8988T (cell line): ENCODE results near the gene SH3BP5.

Experiments
- DNase-seq: peaks from one replicate; pipeline ENCODE4 v3.0.0; 2011

SH3BP5 gene

DNA sequence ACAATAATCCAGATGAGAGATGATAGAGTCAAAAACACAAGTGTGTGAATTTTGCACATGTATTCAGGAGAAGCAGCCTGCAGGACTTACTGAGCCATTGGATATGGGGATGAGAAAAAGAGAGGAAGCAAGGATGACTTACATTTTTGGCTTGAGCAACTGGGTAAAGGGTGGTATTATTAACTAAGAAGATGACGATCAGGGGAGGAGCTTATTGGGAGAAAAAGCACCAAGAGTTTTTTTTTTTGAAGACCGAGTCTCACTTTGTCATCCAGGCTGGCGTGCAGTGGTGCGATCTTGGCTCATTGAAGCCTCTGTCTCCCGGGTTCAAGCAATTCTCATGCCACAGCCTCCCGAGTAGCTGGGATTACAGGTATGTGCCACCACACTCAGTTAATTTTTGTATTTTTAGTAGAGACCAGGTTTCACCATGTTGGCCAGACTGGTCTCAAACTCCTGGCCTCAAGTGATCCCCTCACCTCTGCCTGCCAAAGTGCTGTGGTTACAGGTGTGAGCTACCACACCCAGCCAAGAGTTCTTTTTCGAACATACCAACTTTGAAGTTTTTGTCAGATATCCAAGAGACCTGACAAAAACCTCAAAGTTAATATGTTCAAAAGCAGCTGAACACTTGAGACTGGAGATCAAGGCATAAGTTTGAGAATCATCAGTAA is 14.8 kb upstream of the SH3BP5 start:
- no peak for DNase-seq

DNA sequence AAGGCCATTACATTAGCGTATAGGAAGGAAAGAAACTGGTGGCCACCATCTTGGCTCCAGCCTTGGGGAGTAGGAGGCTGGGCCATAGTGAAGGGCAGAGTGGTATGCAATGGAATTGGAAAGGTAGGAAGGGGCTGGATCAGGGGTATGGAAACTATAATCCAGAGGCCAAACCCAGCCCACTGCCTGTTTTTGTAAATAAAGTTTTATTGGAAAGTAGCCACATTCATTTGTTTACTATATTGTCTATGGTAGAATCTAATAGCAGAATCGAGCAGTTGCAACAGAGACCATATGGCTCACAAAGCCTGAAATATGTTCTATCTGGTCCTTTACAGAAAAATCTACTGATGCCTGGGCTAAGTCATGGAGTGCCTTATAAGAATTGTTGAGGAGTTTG is 14.1 kb upstream of the SH3BP5 start:
- DNase-seq = no peak

DNA sequence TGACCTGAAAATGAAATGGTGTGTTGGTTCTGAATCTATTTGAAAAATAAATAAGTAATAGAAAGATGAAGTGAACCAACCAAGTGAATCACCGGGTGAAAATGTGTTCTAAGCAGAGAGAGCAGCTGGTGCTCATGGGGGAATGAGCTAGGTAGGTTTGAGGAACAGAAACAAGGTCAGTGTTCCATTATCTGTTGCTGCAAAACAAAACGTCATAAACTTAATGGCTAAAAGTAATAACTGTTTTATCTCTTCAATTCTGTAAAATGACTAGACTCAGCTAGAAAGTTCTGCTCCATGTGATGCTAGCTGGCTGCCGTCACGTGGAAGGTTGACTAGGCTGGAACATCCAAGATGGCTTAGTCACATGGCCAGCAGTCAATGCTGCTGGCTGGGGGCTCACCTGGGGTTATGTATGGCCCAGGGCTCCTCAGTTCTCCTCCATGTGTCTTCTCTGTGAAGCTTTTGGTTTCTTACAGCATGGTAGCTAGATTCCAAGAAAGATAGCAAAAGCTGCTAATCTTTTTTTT is 13.3 kb upstream of the SH3BP5 start:
- DNase-seq = no peak

DNA sequence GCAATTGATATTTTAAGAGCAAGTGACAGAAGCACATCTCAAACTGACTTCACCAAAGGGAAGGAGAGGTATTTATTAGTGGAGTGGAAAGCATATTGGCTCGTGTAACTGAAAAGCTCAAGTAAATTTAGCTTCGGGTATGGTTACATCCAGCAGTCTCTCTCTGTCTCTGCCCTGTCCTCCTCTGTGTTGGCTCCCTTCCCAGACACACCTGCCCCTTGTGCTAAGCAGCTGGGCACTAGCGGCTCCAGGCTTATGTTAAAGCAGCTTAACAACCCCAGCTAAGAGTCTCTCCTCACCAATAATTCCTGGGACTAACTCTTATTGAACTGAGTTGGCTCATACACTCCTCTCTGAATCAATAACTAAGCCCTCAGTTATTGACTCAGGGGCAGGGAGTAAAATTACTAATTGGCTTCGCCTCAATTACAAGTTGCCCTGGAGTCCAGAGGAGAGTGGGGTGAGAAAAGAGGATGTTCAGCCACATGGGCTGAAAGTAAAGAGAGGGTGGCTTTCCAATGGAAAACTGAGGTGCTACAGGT is 12.8 kb upstream of the SH3BP5 start:
- no peak for DNase-seq

DNA sequence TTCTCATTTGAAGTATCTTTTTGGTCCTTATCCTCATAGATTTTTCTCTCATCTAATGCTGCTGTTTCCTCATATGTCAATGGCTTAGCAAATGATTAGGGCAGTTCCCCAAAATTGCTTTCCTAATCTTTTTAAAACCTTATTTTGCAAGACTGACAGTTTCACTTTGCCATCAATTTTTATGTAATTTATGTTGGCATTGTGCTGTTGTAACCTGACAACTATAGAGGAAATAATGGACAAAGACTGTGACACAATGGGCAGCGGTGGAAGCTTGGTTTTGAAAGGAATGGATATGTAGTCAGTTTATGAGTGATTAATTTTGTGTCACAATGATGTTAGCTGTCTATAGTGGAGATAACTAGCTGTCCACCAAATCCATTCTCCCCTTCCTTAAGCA is 10.6 kb upstream of the SH3BP5 start:
- DNase-seq = no peak

DNA sequence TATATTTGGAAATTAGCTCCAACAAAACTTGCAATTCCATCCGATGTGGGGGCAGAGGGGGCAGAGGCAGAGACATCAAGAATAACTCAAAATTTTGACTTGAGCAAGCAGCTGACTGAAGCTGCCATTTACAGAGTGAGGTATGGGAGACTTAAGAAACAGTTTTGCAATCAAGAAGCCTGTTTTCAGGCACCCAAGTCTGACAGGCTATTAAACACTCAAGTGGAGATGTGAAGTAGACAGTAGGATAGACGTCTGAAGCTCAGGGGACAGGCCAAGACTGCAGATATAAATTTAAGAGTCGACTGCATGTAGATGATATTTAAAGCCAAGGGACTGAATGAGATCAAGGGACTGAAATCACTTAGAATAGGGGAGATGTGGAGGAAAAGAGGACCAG is 9.9 kb upstream of the SH3BP5 start:
- DNase-seq = no peak

DNA sequence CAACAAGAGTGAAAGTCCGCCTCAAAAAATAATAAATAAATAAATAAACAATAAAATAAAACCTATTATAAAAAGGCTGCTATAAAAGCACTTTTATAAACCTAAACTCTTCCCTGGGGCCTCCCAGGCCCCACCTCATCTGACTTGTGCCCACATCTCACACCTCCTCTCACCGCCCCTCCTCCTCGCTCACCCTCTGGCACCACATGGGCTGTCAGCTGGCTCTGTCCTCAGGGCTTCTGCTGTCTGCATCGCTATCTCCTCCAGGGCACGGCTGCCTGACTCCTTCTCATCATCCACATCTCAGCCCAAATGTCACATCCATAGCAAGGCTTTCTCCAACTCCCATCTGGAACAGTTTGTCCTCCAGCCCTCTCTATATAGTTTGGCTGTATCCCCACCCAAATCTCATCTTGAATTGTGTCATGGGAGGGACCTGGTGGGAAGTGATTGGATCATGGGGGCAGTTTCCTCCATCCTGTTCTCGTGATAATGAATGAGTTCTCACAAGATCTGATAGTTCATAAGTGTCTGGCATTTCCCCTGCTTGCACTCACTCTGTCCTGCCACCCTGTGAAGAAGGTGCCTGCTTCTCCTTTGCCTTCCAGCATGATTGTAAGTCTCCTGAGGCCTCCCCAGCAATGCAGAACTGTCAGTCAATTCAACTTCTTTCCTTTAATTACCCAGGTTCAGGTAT is 8.8 kb upstream of the SH3BP5 start:
- DNase-seq = no peak

DNA sequence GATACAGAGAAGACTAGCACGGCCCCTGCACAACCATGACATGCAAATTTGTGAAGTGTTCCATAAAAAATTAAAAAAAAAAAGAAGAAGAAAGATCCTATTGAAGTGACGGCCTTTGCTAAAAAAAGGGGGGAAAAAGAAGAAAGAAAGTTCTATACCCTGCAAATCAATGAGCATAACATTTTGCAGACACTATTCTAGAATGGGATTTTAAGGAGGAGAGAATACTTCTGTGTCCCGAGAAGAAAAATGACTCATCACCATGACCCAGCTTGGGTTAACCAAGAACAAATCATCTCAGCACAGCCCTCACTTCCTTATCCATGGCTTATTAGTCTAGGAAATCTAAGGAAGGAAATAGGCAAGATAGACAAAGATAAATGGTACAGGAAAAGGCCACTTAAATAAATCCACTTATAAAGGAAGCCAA is 7.4 kb upstream of the SH3BP5 start:
- DNase-seq = no peak

DNA sequence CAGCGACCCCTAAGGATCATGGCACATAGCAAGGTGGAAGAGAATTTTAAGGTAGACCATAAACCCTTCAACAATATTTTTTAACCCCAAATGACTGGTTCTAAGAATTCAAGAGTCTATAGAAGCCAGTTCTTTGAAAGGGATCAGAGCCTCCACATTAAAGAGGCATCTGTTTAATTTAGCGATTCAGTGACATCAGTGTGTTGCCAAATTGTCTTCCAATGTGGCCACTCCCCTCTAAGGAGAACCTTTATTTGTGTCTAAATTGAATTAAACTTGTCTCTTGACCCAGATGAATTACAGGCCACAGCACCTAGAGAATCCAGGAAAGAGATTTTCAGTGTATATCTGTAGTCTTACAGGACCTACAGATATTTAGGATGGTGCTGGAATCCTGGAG is 6.6 kb upstream of the SH3BP5 start:
- DNase-seq = no peak

DNA sequence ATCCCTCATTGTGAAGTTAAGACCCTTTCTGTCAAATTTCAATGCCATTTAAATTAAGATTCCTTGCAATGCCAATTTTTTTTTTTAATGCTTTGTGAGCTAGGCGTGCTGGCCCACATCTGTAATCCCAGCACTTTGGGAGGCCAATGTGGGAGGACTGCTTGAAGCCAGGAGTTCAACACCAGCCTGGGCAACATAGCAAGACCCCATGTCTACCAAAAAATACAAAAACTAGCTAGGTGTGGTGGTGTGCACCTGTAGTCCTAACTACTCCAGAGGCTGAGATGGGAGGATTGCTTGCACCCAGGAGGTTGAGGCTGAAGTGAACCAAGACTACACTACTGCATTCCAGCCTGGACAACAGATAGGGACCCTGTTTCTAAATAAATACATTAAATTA is 5.6 kb upstream of the SH3BP5 start:
- DNase-seq = no peak

DNA sequence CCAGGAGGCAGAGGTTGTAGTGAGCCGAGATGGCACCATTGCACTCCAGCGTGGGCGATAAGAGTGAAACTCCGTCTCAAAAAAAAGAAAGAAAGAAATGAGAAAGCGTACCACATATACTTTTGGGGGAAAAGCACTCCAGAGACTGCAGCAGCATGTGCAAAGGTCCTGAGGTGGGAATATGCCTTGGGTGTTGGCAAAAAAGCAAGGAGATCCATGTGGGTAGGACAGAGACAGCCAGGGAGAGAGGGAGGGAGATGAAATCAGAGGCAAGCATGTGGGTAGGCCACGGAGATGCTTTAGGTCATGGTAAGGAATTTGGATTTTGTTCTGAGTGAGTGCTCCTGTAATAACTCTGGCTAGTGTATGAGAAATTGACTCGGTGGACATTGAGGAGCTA is 3.7 kb upstream of the SH3BP5 start:
- no peak for DNase-seq

DNA sequence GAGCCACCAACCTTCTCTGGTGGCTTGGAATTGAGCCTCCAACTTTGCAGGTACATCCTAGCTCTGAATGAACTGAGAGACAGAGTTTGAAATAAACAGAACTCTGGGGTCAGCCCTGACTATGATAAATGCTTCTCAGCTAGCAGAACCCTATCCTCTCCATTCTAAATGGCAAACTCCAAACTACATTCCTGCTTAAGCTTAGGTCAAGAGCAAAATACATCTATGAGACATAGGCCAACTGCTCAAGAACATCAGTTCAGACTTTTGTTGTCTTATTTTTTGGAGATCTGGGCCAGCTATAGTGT is 1.5 kb upstream of the SH3BP5 start:
- no peak for DNase-seq

DNA sequence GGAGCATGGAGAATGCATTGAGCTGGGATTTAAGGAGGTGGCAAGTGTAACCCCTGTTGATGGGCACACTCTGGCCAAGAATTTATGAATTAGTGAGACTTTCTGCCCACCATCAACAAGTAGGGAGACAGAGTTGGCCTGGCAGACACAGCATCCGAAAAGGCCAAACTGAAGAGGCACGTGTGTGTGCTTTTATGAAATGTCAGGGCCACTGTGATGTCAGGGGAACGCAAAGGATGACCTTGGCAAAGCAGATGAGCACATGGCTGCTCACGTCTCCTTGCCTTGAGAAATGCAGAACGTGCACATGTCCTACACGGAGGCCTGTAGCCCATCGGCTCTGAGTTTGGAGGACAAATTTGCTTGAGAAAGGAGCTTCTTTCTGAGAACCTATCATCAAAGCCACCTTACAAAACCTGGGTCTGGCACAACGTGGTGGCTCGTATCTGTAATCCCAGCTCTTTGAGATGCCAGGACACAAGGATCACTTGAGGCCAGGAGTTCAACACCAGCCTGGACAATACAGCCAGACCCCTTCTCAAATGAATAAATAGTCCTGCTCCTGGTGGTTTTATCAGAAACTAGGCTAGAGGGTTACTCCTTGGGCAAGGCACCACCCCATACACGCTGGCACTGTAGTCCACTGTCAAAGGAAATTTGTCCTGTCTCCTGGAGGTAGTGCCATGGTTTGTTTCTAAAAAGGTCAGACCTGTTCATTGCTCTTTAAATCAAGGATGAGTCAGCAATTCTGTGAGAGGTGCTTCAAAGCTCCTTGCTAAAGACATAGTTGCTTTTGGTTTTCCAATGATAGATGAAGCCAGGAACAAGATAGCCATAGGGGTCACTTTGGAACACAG is 941 bp upstream of the SH3BP5 start:
- no peak for DNase-seq

DNA sequence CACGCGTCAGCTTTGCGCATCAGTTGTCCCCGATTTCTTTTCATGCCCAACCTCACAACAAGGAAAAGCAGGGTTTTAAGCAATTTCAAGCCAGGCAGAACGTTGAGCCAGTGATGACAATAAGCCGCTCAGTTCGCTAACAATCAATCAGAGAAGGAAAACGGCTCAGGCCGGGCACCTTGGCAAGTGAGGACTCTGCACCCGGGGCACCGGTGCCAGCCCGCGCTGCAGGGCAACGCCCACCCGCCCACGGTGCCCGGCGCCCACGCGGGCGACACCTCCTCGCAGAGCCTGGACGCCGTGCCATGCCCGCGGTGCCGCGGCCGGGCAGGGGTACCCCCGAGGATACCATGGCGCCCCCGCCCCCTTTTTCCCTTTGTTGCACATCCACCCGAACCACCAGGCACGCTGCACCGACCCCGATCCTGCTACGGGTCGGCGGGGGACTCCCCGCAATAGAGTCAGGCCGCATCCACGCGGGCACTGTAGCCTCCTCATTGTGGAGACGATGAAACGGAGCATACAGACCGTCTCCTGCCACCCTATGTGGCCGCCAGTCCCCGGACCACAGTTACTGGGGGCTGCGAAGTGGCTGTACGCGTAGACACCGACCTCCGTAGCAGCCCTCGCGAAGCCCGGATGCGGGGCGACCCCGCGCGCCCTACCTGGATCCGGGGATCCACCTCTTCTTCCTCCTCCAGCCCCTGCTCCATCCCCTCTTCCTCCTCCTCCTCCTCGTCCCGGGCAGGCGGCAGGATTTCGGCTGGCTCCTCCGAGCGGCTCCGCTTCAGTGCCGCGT is 581 bp downstream of the SH3BP5 start:
- peak; percentile 37 for DNase-seq

DNA sequence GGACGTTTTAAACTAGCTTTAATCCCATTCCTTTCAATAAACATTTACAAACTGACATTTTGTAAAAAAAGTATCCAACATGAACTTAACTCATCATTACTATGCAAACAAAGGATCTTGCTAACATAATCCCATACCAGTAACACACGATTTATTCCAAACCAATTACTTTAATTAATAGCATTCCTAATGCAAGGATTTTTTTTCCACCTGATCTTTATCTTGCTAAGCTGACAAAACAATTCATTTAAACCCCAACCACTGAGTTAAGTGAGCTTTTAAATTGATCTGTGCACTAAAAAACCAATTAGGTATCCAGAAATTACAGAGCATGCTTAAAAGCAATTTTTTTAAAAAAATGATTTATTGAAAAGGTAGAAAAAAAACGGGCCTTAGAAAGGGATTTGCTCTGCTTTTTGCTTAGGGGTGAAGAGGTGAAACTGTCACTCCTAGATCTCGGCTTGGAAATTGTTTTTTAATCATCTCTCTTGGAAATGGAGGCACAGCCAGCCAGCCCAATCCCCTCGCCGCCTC is 1.2 kb downstream of the SH3BP5 start:
- no peak for DNase-seq

DNA sequence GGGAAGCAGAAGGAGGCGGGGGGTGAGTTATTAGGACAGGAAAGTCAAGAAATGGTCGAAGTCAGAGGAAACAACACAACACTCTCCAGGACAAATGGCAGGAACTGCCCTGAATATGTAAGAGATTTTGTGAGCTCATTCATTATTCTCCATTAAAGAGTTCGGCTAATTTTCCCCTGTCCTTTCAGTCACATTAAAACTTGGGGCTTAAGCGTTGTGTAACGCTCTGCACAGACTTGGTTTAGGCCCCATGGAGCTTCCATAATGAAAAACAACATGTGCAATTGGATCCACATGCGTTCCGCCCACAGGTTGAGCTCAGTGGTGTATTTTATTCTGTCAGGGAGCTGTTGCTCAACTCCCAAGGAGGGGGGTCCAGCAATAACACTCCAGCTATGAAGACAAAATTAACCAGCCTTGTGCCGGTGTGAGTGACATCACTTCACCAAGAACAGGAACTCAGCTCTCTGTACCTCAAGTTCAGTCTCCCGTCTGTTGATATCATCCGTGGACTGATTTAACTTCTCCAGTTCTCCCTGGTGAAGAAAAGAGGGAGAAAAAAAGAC is 2.3 kb downstream of the SH3BP5 start:
- DNase-seq = no peak

DNA sequence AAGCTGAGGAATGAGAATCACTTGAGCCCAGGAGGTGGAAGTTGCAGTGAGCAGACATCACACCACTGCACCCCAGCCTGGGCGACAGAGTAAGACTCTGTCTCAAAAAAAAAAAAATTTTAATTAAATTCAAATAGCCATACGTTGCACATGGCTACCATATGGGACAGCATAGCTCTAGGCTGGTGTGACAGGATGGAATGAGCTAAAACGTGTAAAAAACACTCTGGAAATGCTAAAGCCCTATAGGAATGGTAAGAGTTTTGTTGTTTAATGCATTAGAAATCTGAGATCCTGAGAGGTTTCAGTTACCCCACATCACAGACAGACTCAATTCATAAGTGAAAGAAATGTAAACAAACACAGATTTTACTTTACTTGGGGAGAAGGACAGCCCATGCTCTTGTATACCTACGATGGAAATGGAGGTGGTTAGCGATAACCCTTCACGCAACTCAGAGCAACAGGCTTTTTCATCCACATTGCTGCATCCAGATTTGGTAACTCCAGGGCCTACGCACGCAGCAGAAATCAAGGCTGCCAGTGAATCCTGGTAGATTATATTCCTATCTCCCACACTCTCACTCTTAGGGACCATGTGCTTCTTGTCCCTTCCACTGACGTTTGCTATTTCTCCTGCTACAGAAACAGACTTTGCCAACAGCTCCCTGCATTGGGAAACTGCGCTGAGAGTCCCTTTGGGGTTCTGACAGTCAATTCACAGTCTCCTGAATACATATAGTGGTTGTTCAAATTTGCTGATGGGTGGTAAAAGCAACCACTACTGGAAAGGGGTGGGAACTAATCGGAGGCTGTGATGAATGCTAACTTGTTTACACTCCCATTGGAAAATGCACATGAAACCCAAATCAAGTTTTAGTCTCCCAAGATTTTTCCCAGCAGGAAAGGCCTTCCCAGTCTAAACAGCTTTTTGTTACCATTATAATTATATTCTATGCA is 3.1 kb downstream of the SH3BP5 start:
- no peak for DNase-seq

DNA sequence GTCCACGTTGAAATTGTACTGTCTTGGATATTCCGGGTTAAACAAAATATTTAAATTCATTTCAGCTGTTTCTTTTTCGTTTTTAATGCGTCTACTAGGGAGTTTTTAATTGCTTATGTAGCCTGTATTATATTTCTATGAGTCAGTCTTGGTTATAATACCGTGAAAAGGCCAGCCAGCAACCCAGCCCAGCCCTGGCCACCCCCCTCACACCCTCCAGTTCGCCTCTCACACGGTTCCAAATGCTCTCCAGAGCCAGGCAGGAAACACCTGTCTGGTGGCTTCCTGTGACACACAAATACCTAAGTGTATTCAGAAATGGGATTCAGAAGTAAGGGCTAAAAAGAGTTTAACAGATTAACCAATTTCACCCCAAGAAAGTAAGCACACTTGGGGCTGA is 4.4 kb downstream of the SH3BP5 start:
- no peak for DNase-seq

DNA sequence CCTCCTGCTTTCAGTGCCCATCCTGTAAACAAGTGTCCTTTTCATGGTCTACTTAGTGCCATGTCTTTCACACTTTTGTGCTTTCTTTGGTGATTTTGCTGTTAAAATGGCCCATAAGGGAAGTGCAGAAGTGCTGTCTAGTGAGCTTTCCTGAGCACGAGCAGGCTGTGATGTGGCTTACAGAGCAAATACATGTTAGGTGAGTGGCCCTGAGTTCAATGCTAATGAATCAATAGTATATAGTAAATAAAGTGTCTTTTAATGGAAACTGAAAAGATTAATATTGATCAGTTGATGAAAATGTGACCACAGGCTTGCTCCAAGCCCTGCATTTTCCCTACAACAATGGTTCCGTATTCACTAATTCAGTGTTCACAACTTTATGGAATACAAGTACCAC is 5.7 kb downstream of the SH3BP5 start:
- DNase-seq = no peak

DNA sequence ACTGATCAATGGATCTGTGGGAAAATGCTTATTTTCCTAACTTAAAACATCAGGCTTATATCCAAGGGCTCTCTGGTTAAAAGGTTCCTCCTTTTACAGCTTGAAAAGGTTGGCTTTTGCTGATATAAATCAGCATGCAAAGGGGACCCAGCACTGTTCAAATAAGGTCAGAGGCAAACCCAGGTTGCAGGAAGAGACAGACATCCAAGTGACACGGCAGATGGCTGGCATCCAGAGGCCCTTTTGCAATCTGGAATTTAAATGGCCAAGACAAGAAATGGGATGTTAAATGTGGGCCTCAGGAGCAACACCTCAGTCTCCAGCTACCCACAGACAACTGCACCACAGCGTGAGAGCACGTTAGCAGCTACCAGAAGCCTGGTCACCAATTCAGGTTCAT is 6.3 kb downstream of the SH3BP5 start:
- no peak for DNase-seq

DNA sequence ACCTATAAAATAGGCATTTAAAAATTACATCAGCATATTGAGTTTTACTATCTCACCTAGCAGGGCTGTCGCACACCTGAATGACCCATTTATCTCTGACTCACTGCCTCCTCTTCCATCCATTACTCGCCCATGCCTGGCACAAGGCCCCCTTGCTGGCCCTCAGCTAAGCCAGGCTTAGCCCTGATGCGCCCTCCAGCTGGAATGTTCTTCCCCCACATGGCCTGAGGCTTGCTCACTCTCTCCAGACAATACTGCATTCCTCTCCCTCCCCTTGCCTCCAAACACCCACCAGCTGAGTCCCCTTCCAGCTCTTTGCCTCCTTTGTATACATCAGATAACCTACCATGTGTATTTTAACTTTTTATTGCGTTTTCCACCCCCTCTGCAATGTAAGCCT is 7.2 kb downstream of the SH3BP5 start:
- no peak for DNase-seq
